HG02852 (cell line): Measurements from ENCODE around the gene TRIM39.

Experiments
- ATAC-seq: cut with Tn5 transposase; IDR thresholded peaks from one replicate; pipeline ENCODE4 v1.9.1; 2021; ENCODE audit warnings: mild to moderate bottlenecking, moderate library complexity; ENCODE audit not compliant: unreplicated experiment

Gene TRIM39

GRCh38 chr6:30327232-30327746 is 562 bp downstream of the TRIM39 start:
- ATAC-seq = no peak

GRCh38 chr6:30328397-30328796 is 1.7 kb downstream of the TRIM39 start:
- ATAC-seq = no peak

DNA sequence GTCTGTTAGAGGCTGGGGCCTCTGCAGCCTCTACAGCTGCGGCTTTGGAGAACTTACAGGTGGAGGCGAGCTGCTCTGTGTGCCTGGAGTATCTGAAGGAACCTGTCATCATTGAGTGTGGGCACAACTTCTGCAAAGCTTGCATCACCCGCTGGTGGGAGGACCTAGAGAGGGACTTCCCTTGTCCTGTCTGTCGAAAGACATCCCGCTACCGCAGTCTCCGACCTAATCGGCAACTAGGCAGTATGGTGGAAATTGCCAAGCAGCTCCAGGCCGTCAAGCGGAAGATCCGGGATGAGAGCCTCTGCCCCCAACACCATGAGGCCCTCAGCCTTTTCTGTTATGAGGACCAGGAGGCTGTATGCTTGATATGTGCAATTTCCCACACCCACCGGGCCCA is 2.6 kb downstream of the TRIM39 start:
- ATAC-seq = no peak

DNA sequence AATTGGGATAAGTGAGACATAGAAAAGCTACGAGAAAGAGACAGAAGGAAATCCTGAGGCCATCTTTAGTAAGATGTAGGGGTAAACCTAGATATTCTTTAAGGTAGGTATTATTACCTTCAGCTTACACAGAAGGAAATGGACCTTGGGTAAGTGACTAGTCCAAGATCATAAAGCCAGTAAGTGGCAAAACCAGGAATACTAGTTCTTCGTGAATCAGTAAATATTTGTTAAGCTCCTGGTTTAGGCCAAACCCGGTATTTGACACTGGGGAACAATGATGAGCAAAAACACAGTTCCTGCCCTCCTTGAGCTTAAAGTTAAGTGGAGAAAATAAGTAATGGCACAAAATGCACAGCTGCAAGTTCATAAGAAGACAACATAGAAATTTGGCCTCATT is 5.3 kb downstream of the TRIM39 start:
- ATAC-seq = no peak

DNA sequence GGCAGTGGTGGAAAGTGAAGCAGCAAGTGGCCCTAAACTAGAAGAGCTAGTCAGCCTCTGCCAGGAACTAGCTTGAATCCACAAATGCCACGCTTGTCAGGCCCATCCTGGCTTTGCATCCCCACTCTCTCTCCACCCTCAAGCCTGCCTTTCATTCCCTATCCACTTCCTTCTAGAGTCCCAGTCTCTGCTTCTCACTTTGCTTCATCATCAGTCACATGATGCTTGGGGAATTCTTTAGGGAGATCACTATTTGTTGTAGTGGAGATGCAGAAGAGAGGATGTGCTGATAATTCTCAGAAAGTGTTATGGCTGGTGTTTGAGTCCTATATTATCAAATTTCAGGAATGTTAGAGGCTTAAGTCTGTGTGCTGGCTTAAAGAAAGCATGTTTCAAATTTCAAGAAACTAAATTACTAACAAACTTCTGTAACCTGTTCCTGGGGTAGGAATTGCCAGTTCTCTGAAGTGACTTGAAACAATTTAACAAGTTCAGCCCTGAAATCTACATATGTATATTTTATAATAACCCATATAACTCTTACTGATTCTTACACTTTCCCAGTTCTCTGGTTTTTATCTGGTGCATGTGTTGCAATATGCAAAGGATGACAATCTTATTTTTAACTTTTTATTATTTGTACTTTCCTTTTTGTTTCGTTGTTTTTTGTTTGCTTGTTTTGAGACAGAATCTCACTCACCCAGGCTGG is 7.5 kb downstream of the TRIM39 start:
- no peak for ATAC-seq

- ATAC-seq = no peak
Observed at GRCh38 chr6:30340589-30341054, 13.9 kb downstream of the TRIM39 start.

- ATAC-seq = no peak
Observed at GRCh38 chr6:30341218-30341617, 14.5 kb downstream of the TRIM39 start.

DNA sequence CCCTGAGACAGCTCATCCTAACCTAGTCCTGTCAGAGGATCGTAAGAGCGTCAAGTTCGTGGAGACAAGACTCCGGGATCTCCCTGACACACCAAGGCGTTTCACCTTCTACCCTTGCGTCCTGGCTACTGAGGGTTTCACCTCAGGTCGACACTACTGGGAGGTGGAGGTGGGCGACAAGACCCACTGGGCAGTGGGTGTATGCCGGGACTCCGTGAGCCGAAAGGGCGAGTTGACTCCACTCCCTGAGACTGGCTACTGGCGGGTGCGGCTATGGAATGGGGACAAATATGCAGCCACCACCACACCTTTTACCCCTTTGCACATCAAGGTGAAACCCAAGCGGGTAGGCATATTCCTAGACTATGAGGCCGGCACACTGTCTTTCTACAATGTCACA is 15.0 kb downstream of the TRIM39 start:
- no peak for ATAC-seq

DNA sequence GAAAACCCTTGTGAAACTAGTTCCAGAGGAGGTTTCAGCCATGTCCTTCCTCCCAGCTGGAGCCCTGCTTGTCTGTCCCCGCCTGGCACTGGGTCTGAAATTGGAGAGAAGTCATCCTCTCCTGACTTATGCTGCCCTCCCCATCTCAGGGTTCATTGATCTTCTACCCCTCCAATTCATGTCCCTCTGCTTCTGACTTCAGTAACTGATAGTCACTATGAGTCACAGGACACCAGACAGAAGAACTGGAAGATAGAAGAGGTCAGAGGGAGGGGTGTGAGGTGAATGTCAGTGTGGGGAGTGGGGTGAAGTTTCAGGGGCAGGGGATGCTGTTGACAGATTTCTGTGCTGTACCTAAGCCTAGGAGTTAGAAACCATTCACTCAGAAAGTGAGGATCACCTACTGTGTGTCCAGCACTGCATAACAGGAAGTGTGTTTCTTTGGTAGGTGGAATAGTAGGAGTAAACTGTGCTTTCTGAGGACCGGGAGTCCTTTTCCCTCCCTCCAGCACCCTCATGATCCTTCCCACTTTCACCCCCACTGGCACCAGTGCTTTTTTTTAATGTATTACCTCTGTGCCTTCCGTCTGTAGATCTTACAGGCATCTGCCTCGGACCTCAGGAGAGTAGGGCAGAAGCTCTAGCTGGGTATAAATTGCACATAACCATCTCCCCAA is 17.6 kb downstream of the TRIM39 start:
- ATAC-seq = no peak

GRCh38 chr6:30344868-30345671 is 18.3 kb downstream of the TRIM39 start, which contains the start of gene RPP21:
Gene RPP21 (plus strand): TSS chr6:30345156. CDS start chr6:30345172, 16 bp downstream.
- peak; percentile 93 for ATAC-seq

- no peak for ATAC-seq
Observed at GRCh38 chr6:30345852-30346251, 19.1 kb downstream of the TRIM39 start.

GRCh38 chr6:30348957-30349356 is 22.2 kb downstream of the TRIM39 start:
- ATAC-seq = no peak

GRCh38 chr6:30349421-30350177 is 22.9 kb downstream of the TRIM39 start:
- ATAC-seq = no peak

DNA sequence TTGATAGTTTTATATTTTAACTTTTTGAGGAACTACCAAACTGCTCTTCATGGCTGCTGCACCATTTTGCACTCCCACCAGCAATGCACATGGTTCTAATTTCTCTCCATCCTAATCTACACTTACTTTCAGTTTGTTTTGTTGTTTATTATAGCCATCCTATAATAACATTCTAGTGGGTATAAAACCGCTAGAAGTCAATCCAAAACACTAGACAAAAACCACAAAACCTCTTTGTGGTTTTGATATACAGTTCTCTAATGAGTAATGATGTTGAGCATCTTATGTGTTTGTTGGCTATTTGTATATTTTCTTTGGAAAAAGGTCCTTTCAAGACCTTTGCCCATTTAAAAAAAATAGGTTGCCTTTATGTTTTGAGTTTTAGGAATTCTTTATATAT is 23.8 kb downstream of the TRIM39 start:
- ATAC-seq = no peak

- ATAC-seq = no peak
Observed at GRCh38 chr6:30352550-30352949, 25.8 kb downstream of the TRIM39 start.

DNA sequence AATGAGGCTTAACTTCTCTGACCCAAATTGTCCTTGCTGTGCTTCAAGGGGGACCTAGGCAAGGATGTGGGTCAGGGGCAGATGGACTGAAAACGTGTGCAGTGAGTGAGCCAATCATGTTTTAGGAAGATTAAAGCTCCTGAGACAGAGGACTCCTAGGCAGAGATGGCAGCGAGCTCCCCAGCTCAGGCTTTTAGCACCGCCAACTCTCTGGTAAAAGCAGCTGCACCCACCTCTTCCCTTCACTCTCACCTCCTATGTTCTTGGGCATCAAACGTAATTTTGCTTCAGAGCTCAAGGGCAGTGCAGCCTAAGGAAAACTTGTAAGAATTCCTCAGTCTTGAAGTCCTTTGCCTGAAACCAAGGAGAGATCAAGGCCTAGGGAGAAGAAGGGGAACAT is 28.6 kb downstream of the TRIM39 start:
- no peak for ATAC-seq

DNA sequence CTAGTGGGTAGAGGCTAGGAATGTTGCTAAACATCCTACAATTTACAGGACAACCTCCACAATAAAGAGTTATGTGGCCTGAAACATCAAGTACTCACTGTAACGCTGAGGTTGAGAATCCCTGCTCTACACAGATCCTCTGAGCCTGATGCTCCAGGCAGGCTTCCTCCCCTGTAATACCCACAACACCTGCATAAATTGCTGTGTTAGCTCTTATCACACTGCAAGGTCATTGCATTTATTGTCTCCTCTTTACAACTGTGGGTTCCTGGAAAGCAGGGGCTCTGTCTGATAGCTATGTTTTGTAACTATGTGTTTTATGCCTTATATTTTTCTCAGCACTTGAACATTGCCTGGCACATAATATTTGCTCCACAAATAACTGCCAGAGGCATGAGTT is 29.8 kb downstream of the TRIM39 start:
- no peak for ATAC-seq

DNA sequence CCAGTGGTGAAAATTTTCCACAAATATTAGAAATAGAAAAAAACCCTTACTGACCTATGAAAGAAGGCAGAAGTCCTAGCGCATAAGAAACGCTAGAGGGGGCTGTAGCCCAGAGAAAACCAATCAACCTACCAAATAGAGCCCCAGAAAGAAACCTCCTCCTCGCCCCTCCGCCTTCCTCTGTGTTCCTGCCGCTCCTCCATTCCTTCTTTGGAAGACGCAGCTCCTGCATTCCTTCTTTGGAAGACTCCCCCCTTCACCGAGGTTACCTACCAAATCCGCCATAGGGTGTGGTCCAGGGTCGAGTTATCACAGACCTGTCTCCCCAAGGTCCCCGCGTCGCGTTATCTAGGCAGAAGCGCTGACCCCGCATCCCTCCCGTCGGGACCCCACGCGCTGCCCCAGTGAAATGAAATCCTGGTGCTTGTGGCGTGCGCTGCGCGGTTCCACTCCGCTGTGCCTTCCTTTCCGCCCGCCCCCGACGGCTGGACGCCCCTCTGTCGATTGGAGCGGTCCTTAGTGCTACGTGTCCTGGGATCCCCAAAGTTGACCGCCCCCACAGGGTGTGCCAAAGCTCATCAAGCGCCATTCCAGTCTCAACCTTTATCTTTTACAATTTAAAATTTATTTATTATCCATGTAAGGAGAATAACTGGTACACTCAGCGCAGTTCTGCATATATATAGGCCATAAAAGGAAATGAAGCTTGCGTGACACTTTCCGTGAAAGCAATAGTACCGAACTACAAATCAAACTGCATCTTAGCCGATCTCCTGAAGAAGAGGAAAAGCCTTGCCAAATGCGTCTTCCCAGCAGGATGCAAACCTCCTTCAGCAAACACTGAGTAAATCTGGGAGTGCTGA is 31.2 kb downstream of the TRIM39 start:
- no peak for ATAC-seq

DNA sequence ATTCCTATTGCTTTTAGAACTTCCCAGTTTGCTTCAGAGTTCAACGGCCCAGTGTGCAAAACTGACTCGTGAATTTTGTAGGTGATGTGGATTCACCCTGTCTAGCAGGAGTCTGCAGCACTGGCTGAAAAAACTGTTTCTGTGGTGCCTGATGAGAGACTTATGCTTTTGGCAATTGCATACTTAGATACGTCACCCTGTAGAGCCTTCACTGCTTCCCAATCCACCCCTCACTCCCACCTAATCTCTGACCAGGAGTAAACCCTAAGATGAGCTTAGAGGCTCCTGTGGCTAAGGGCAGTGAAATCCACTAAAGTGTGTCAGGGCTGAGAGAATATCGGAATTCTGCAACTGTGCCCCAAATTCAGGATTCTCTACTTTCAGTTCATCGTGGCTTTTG is 32.5 kb downstream of the TRIM39 start:
- no peak for ATAC-seq

DNA sequence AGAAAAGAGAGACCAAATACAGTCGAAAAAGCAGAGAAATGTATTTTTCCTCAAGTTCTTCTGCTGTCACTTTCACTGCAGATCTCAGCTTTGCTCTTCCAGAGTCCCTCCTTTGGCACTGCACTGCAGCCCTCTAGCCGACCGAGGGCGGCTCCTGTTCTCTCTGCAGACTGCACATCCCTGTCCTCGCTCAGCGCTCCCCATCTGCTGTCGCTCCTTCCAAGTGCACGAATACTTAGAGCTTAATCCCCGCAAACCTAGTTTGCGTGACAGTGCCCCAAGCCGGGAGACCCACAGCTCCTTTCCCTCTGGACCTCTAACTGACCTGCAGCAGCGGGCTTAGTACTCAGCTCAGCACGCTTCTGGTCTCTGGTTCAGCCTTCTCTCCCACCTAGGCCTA is 33.4 kb downstream of the TRIM39 start:
- ATAC-seq = no peak
